Activated CD4-positive, alpha-beta T cell treated with anti-CD3 and anti-CD28 coated beads, Interleukin-2, amount 10 ng/mL, durations not matched to agents 7 days and 5 days (primary cell): ENCODE measurements around the gene P2RY13. TPM values are rescaled to one million over a fixed set of nuclear protein-coding genes. Genes with fewer than 3 reads are reported as not detected.

Experiments used
- CTCF ChIA-PET: fragments of 350-600 bp; sonication (Branson Sonifier 250); formaldehyde crosslinking; loops from one replicate; lab custom pipeline; 2021; ENCODE audit warnings: antibody characterized with exemption; lab: Charles Lee
- POLR2A ChIA-PET: fragments of 350-600 bp; sonication (Branson Sonifier 250); formaldehyde crosslinking; loops from one replicate; lab custom pipeline; 2021; ENCODE audit warnings: antibody characterized with exemption; lab: Charles Lee
- DNase-seq: peaks from one replicate; pipeline ENCODE4 v3.0.0-alpha.2; 2020
- H3K27ac Mint-ChIP-seq: one replicate; pipeline ENCODE4 v1.8.0; 2021; ENCODE audit warnings: mild to moderate bottlenecking, moderate library complexity, mixed read lengths
- H3K27me3 Mint-ChIP-seq: one replicate; pipeline ENCODE4 v1.8.0; 2021; ENCODE audit warnings: mixed read lengths
- H3K36me3 Mint-ChIP-seq: one replicate; pipeline ENCODE4 v1.8.0; 2021; ENCODE audit warnings: low read depth, mixed read lengths
- H3K4me1 Mint-ChIP-seq: one replicate; pipeline ENCODE4 v1.8.0; 2021; ENCODE audit warnings: mixed read lengths
- H3K4me3 Mint-ChIP-seq: one replicate; pipeline ENCODE4 v1.8.0; 2021; ENCODE audit warnings: mild to moderate bottlenecking, moderate library complexity, mixed read lengths
- H3K9me3 Mint-ChIP-seq: one replicate; pipeline ENCODE4 v1.8.0; 2021; ENCODE audit warnings: mixed read lengths
- total RNA-seq, 2 experiments: library from RNA; stranded (reverse); gene quantifications; one replicate each; pipeline ENCODE4 v1.2.3, GENCODE V29; 2021

P2RY13 gene
- total RNA-seq, 2 experiments from 2014 or later: not detected

- H3K27ac Mint-ChIP-seq: peak overlapping the region; percentile 60
- ChIA-PET POLR2A (no interaction called here), CTCF (interaction anchor here (0.9 to 6.1 kb wide), 5 partner anchors 56 to 115 kb away, joined by 3 to 55 read pairs (median 4); no protein-coding TSS in a partner anchor)
- no peaks in the 10 kb centered on the region for H3K27me3 Mint-ChIP-seq
- DNase-seq: peak; percentile 36
- H3K36me3 Mint-ChIP-seq: no peaks in the 10 kb centered on the region
- no peaks in the 10 kb centered on the region for H3K9me3 Mint-ChIP-seq
- H3K4me3 Mint-ChIP-seq: no peak overlapping the region
- peaks cover 46% of the 10 kb centered on the region for H3K4me1 Mint-ChIP-seq
Observed at GRCh38 chr3:151282921-151283320, 46.4 kb downstream of the P2RY13 start.

GRCh38 chr3:151281671-151282324, 47.6 kb downstream of the P2RY13 start:
- no peaks in the 10 kb centered on the region for H3K27me3 Mint-ChIP-seq
- no peak overlapping the region for H3K4me3 Mint-ChIP-seq
- H3K4me1 Mint-ChIP-seq: peaks cover 52% of the 10 kb centered on the region
- H3K36me3 Mint-ChIP-seq: no peaks in the 10 kb centered on the region
- ChIA-PET CTCF (interaction anchor here (0.7 to 6.1 kb wide), 10 partner anchors 11 to 1879 kb away, joined by 3 to 55 read pairs (median 4); no protein-coding TSS in a partner anchor), POLR2A (no interaction called here)
- DNase-seq: no peak
- H3K9me3 Mint-ChIP-seq: no peaks in the 10 kb centered on the region
- no peak overlapping the region for H3K27ac Mint-ChIP-seq

GRCh38 chr3:151278230-151278629, 51.1 kb downstream of the P2RY13 start, which contains the start of gene P2RY14:
TSS of gene P2RY14 (minus strand) at chr3:151278542. CDS start at chr3:151214316, 64,226 bp downstream.
- Mint-ChIP-seq H3K27me3 (no peaks in the 10 kb centered on the region), H3K4me3 (no peak within 1 kb of the TSS), H3K27ac (peak within 1 kb of the TSS; percentile 55), H3K4me1 (peaks cover 62% of the 10 kb centered on the region), H3K9me3 (no peaks in the 10 kb centered on the region), H3K36me3 (no peaks in the 10 kb centered on the region)
- CTCF ChIA-PET: interaction anchor here (0.8 to 6.1 kb wide), 10 partner anchors 11 to 192 kb away, joined by 3 to 55 read pairs (median 5); partner anchors contain the start of gene MED12L
- POLR2A ChIA-PET: no interaction called here
- no peak for DNase-seq

- Mint-ChIP-seq H3K4me1 (peaks cover 51% of the 10 kb centered on the region), H3K36me3 (no peaks in the 10 kb centered on the region), H3K4me3 (peak overlapping the region; percentile 26), H3K9me3 (no peaks in the 10 kb centered on the region), H3K27ac (peak overlapping the region; percentile 74), H3K27me3 (no peaks in the 10 kb centered on the region)
- CTCF ChIA-PET: interaction anchor here (1.4 to 5.0 kb wide), 3 partner anchors 9 to 109 kb away, joined by 3 to 45 read pairs (median 11); no protein-coding TSS in a partner anchor
- DNase-seq: peak; percentile 33
- POLR2A ChIA-PET: no interaction called here
Observed at GRCh38 chr3:151276687-151277042, 52.7 kb downstream of the P2RY13 start.

Other genes starting within 250 kb of the P2RY13 start
- under 1 TPM; 0.35 to 0.92 TPM for gene MED12L, start 243.9 kb downstream of the P2RY13 start, total RNA-seq
- gene GPR171, start 126.3 kb downstream of the P2RY13 start, total RNA-seq: 100 to 1,000 TPM; 144 to 181 TPM
- under 1 TPM; 0.25 to 0.27 TPM for gene P2RY14, start 51.0 kb downstream of the P2RY13 start, total RNA-seq
- under 1 TPM; 0.22 to 0.40 TPM for gene GPR87, start 12.7 kb downstream of the P2RY13 start, total RNA-seq
- gene P2RY12, start 55.2 kb upstream of the P2RY13 start, total RNA-seq: not detected
- not detected for gene IGSF10, start 131.5 kb upstream of the P2RY13 start, total RNA-seq